ENCODE results near the gene DENND6B.

Gene DENND6B

GRCh38 chr22:50311606-50312351, 15.0 kb downstream of the DENND6B start:
- Histone ChIP-seq H2BK120ac (ENCODE audit: insufficient read depth, low read length, poor library complexity) (no peak overlapping the region), H3K9me3 (ENCODE audit: insufficient read depth, low read depth, low read length) (no peaks in the 10 kb centered on the region), H3K4ac (ENCODE audit: low read depth, low read length) (no peak overlapping the region), H2BK12ac (ENCODE audit: low read length) (no peak overlapping the region), H3K36me3 (ENCODE audit: control insufficient read depth in 1 of 2, insufficient read depth in 2 of 2, low read length in 2 of 2) (no peaks in the 10 kb centered on the region), H4K91ac (ENCODE audit: low read depth, low read length) (no peak overlapping the region), H3K4me2 (ENCODE audit: low read length) (no peak overlapping the region), H3K18ac (ENCODE audit: low read length) (no peak overlapping the region), H3K23ac (ENCODE audit: low read length) (no peak overlapping the region), H3K27ac (ENCODE audit: low read depth, low read length) (no peak overlapping the region), H3K14ac (ENCODE audit: low read length) (no peak overlapping the region), H4K12ac (ENCODE audit: low read depth, low read length) (no peak overlapping the region), H3K79me2 (ENCODE audit: control insufficient read depth, insufficient read depth, low read length, poor library complexity) (peaks cover 4% of the 10 kb centered on the region), H3K4me1 (ENCODE audit: control insufficient read depth in 1 of 2, insufficient read depth in 2 of 2, low read length in 2 of 2) (peaks cover 13% of the 10 kb centered on the region in 2 experiments), H3K9ac (ENCODE audit: low read length) (no peak overlapping the region), H2BK5ac (ENCODE audit: low read depth, low read length, poor library complexity) (no peak overlapping the region), H3K27me3 (ENCODE audit: insufficient read depth, low read length) (no peaks in the 10 kb centered on the region), H3K79me1 (ENCODE audit: low read length) (peaks cover 11% of the 10 kb centered on the region), H3K4me3 (ENCODE audit: low read depth, low read length) (no peak overlapping the region), H2AK5ac (ENCODE audit: low read length) (no peak overlapping the region), H2AFZ (ENCODE audit: insufficient read depth, low read length, poor library complexity) (no peak overlapping the region), H4K8ac (ENCODE audit: low read depth, low read length) (no peak overlapping the region)
- no peak for DNase-seq
- WGBS (ENCODE audit: extremely low coverage, insufficient coverage, insufficient read length) = no CpG with 5 or more reads among the region's 23 CpGs

GRCh38 chr22:50310949-50311444, 15.8 kb downstream of the DENND6B start:
- no peak overlapping the region for H3K4me2 ChIP-seq (ENCODE audit: low read length)
- no peak overlapping the region for H3K23ac ChIP-seq (ENCODE audit: low read length)
- no peak overlapping the region for H2BK12ac ChIP-seq (ENCODE audit: low read length)
- H2AFZ ChIP-seq (ENCODE audit: insufficient read depth, low read length, poor library complexity) = no peak overlapping the region
- peaks cover 16% of the 10 kb centered on the region in 2 experiments for H3K4me1 ChIP-seq (ENCODE audit: control insufficient read depth in 1 of 2, insufficient read depth in 2 of 2, low read length in 2 of 2)
- no peak overlapping the region for H3K14ac ChIP-seq (ENCODE audit: low read length)
- H3K36me3 ChIP-seq (ENCODE audit: control insufficient read depth in 1 of 2, insufficient read depth in 2 of 2, low read length in 2 of 2) = no peaks in the 10 kb centered on the region
- no peak overlapping the region for H2BK5ac ChIP-seq (ENCODE audit: low read depth, low read length, poor library complexity)
- no peak overlapping the region for H3K27ac ChIP-seq (ENCODE audit: low read depth, low read length)
- H3K79me1 ChIP-seq (ENCODE audit: low read length) = peaks cover 19% of the 10 kb centered on the region
- H3K4ac ChIP-seq (ENCODE audit: low read depth, low read length) = no peak overlapping the region
- H3K9ac ChIP-seq (ENCODE audit: low read length) = no peak overlapping the region
- H2BK120ac ChIP-seq (ENCODE audit: insufficient read depth, low read length, poor library complexity) = no peak overlapping the region
- H3K27me3 ChIP-seq (ENCODE audit: insufficient read depth, low read length) = no peaks in the 10 kb centered on the region
- H3K18ac ChIP-seq (ENCODE audit: low read length) = no peak overlapping the region
- no peak overlapping the region for H4K91ac ChIP-seq (ENCODE audit: low read depth, low read length)
- H2AK5ac ChIP-seq (ENCODE audit: low read length) = no peak overlapping the region
- H3K9me3 ChIP-seq (ENCODE audit: insufficient read depth, low read depth, low read length) = no peaks in the 10 kb centered on the region
- DNase-seq = no peak
- no CpG with 5 or more reads among the region's 16 CpGs for WGBS (ENCODE audit: extremely low coverage, insufficient coverage, insufficient read length)
- H4K12ac ChIP-seq (ENCODE audit: low read depth, low read length) = no peak overlapping the region
- no peak overlapping the region for H3K4me3 ChIP-seq (ENCODE audit: low read depth, low read length)
- H3K79me2 ChIP-seq (ENCODE audit: control insufficient read depth, insufficient read depth, low read length, poor library complexity) = peaks cover 10% of the 10 kb centered on the region
- H4K8ac ChIP-seq (ENCODE audit: low read depth, low read length) = no peak overlapping the region

GRCh38 chr22:50310031-50310722, 16.6 kb downstream of the DENND6B start:
- H2BK5ac ChIP-seq (ENCODE audit: low read depth, low read length, poor library complexity) = no peak overlapping the region
- H4K8ac ChIP-seq (ENCODE audit: low read depth, low read length) = no peak overlapping the region
- H3K9ac ChIP-seq (ENCODE audit: low read length) = no peak overlapping the region
- no peak overlapping the region for H4K91ac ChIP-seq (ENCODE audit: low read depth, low read length)
- no CpG with 5 or more reads among the region's 21 CpGs for WGBS (ENCODE audit: extremely low coverage, insufficient coverage, insufficient read length)
- no peak overlapping the region for H3K4me3 ChIP-seq (ENCODE audit: low read depth, low read length)
- no peak overlapping the region for H3K18ac ChIP-seq (ENCODE audit: low read length)
- no peak overlapping the region for H3K23ac ChIP-seq (ENCODE audit: low read length)
- no peak overlapping the region for H3K4ac ChIP-seq (ENCODE audit: low read depth, low read length)
- peaks cover 10% of the 10 kb centered on the region for H3K79me2 ChIP-seq (ENCODE audit: control insufficient read depth, insufficient read depth, low read length, poor library complexity)
- no peak overlapping the region for H2BK120ac ChIP-seq (ENCODE audit: insufficient read depth, low read length, poor library complexity)
- no peak overlapping the region for H4K12ac ChIP-seq (ENCODE audit: low read depth, low read length)
- no peaks in the 10 kb centered on the region for H3K27me3 ChIP-seq (ENCODE audit: insufficient read depth, low read length)
- no peak overlapping the region for H2AFZ ChIP-seq (ENCODE audit: insufficient read depth, low read length, poor library complexity)
- H3K9me3 ChIP-seq (ENCODE audit: insufficient read depth, low read depth, low read length) = no peaks in the 10 kb centered on the region
- H3K14ac ChIP-seq (ENCODE audit: low read length) = no peak overlapping the region
- H2BK12ac ChIP-seq (ENCODE audit: low read length) = no peak overlapping the region
- H3K4me2 ChIP-seq (ENCODE audit: low read length) = no peak overlapping the region
- DNase-seq = peak in 1 of 2 donors; percentile 54
- peaks cover 23% of the 10 kb centered on the region in 2 experiments for H3K4me1 ChIP-seq (ENCODE audit: control insufficient read depth in 1 of 2, insufficient read depth in 2 of 2, low read length in 2 of 2)
- no peak overlapping the region for H2AK5ac ChIP-seq (ENCODE audit: low read length)
- H3K36me3 ChIP-seq (ENCODE audit: control insufficient read depth in 1 of 2, insufficient read depth in 2 of 2, low read length in 2 of 2) = no peaks in the 10 kb centered on the region
- H3K27ac ChIP-seq (ENCODE audit: low read depth, low read length) = no peak overlapping the region
- H3K79me1 ChIP-seq (ENCODE audit: low read length) = peaks cover 26% of the 10 kb centered on the region

GRCh38 chr22:50309601-50309991, 17.2 kb downstream of the DENND6B start:
- Histone ChIP-seq H3K79me2 (ENCODE audit: control insufficient read depth, insufficient read depth, low read length, poor library complexity) (peaks cover 12% of the 10 kb centered on the region), H3K9ac (ENCODE audit: low read length) (no peak overlapping the region), H3K18ac (ENCODE audit: low read length) (no peak overlapping the region), H3K27me3 (ENCODE audit: insufficient read depth, low read length) (no peaks in the 10 kb centered on the region), H2BK5ac (ENCODE audit: low read depth, low read length, poor library complexity) (no peak overlapping the region), H3K23ac (ENCODE audit: low read length) (no peak overlapping the region), H4K91ac (ENCODE audit: low read depth, low read length) (no peak overlapping the region), H4K12ac (ENCODE audit: low read depth, low read length) (no peak overlapping the region), H2BK12ac (ENCODE audit: low read length) (no peak overlapping the region), H2BK120ac (ENCODE audit: insufficient read depth, low read length, poor library complexity) (no peak overlapping the region), H3K79me1 (ENCODE audit: low read length) (peaks cover 28% of the 10 kb centered on the region), H3K36me3 (ENCODE audit: control insufficient read depth in 1 of 2, insufficient read depth in 2 of 2, low read length in 2 of 2) (peaks cover 0 to 3% of the 10 kb centered on the region in 2 experiments), H3K14ac (ENCODE audit: low read length) (no peak overlapping the region), H2AK5ac (ENCODE audit: low read length) (no peak overlapping the region), H3K4me1 (ENCODE audit: control insufficient read depth in 1 of 2, insufficient read depth in 2 of 2, low read length in 2 of 2) (peaks cover 25 to 28% of the 10 kb centered on the region in 2 experiments), H3K4me3 (ENCODE audit: low read depth, low read length) (no peak overlapping the region), H2AFZ (ENCODE audit: insufficient read depth, low read length, poor library complexity) (no peak overlapping the region), H3K4ac (ENCODE audit: low read depth, low read length) (no peak overlapping the region), H4K8ac (ENCODE audit: low read depth, low read length) (no peak overlapping the region), H3K9me3 (ENCODE audit: insufficient read depth, low read depth, low read length) (no peaks in the 10 kb centered on the region), H3K4me2 (ENCODE audit: low read length) (no peak overlapping the region), H3K27ac (ENCODE audit: low read depth, low read length) (no peak overlapping the region)
- DNase-seq = no peak
- WGBS (ENCODE audit: extremely low coverage, insufficient coverage, insufficient read length) = no CpG with 5 or more reads among the region's 7 CpGs

Measured in trophoblast cell (in vitro differentiated cells and primary cell).